Measurements from ENCODE around the gene HIVEP2.

Gene HIVEP2

GRCh38 chr6:142945049-142945445 lies at the start of gene HIVEP2:
Gene HIVEP2, minus strand, starts transcription at chr6:142945176. Its CDS starts 170,438 bp downstream, at chr6:142774738.
- Histone ChIP-seq H3K9ac (peak within 1 kb of the TSS; percentile 88), H2AFZ (peak within 1 kb of the TSS; percentile 95), H3K4me2 (ENCODE audit: low read length) (peak within 1 kb of the TSS; percentile 97), H3K9me3 (ENCODE audit: control insufficient read depth, low read length) (no peaks in the 10 kb centered on the region), H3K27ac (peak within 1 kb of the TSS; percentile 96), H3K36me3 (ENCODE audit: control insufficient read depth, insufficient read depth, low read length) (no peaks in the 10 kb centered on the region), H3K79me2 (peaks cover 28% of the 10 kb centered on the region), H3K4me3 (ENCODE audit: low read depth, low read length) (peak within 1 kb of the TSS; percentile 84), H3K4me1 (peaks cover 6% of the 10 kb centered on the region), H3K27me3 (ENCODE audit: control insufficient read depth, insufficient read depth, low read length) (no peaks in the 10 kb centered on the region)
- no peak for TF ChIP-seq CTCF (IDR thresholded peaks at IDR 0.05)

- H3K27ac ChIP-seq: no peak overlapping the region
- no peak for TF ChIP-seq CTCF (IDR thresholded peaks at IDR 0.05)
Measured at GRCh38 chr6:142993977-142994376, 49.0 kb upstream of the HIVEP2 start.

GRCh38 chr6:142987490-142987889 lies 42.5 kb upstream of the HIVEP2 start:
- H3K4me3 ChIP-seq (ENCODE audit: low read depth, low read length): no peak overlapping the region
- H3K79me2 ChIP-seq: no peaks in the 10 kb centered on the region
- H3K4me2 ChIP-seq (ENCODE audit: low read length): no peak overlapping the region
- no peaks in the 10 kb centered on the region for H3K27me3 ChIP-seq (ENCODE audit: control insufficient read depth, insufficient read depth, low read length)
- no peak overlapping the region for H3K9ac ChIP-seq
- TF ChIP-seq CTCF (IDR thresholded peaks at IDR 0.05): no peak
- no peaks in the 10 kb centered on the region for H3K4me1 ChIP-seq
- no peaks in the 10 kb centered on the region for H3K9me3 ChIP-seq (ENCODE audit: control insufficient read depth, low read length)
- H2AFZ ChIP-seq: no peak overlapping the region
- H3K36me3 ChIP-seq (ENCODE audit: control insufficient read depth, insufficient read depth, low read length): no peaks in the 10 kb centered on the region
- no peak overlapping the region for H3K27ac ChIP-seq

More at GRCh38 chr6:142993977-142994376, 49.0 kb upstream of the HIVEP2 start:
- H3K36me3 ChIP-seq (ENCODE audit: control insufficient read depth, insufficient read depth, low read length): no peaks in the 10 kb centered on the region
- no peak overlapping the region for H3K4me3 ChIP-seq (ENCODE audit: low read depth, low read length)
- H3K9me3 ChIP-seq (ENCODE audit: control insufficient read depth, low read length): no peaks in the 10 kb centered on the region
- no peaks in the 10 kb centered on the region for H3K27me3 ChIP-seq (ENCODE audit: control insufficient read depth, insufficient read depth, low read length)
- H3K4me2 ChIP-seq (ENCODE audit: low read length): no peak overlapping the region
- H3K9ac ChIP-seq: no peak overlapping the region
- no peak overlapping the region for H2AFZ ChIP-seq
- H3K4me1 ChIP-seq: no peaks in the 10 kb centered on the region
- H3K79me2 ChIP-seq: no peaks in the 10 kb centered on the region

- no peak overlapping the region for H3K9ac ChIP-seq
- no peaks in the 10 kb centered on the region for H3K9me3 ChIP-seq (ENCODE audit: control insufficient read depth, low read length)
- H3K4me1 ChIP-seq: no peaks in the 10 kb centered on the region
- no peak overlapping the region for H2AFZ ChIP-seq
- H3K27me3 ChIP-seq (ENCODE audit: control insufficient read depth, insufficient read depth, low read length): no peaks in the 10 kb centered on the region
- H3K79me2 ChIP-seq: no peaks in the 10 kb centered on the region
- H3K27ac ChIP-seq: no peak overlapping the region
- TF ChIP-seq CTCF (IDR thresholded peaks at IDR 0.05): no peak
- H3K4me2 ChIP-seq (ENCODE audit: low read length): no peak overlapping the region
- no peaks in the 10 kb centered on the region for H3K36me3 ChIP-seq (ENCODE audit: control insufficient read depth, insufficient read depth, low read length)
- no peak overlapping the region for H3K4me3 ChIP-seq (ENCODE audit: low read depth, low read length)
Measured at GRCh38 chr6:142985281-142985680, 40.3 kb upstream of the HIVEP2 start.

GRCh38 chr6:142984386-142984785 lies 39.4 kb upstream of the HIVEP2 start:
- H3K4me1 ChIP-seq: no peaks in the 10 kb centered on the region
- H3K36me3 ChIP-seq (ENCODE audit: control insufficient read depth, insufficient read depth, low read length): no peaks in the 10 kb centered on the region
- no peak for TF ChIP-seq CTCF (IDR thresholded peaks at IDR 0.05)
- H3K27ac ChIP-seq: no peak overlapping the region
- H3K79me2 ChIP-seq: no peaks in the 10 kb centered on the region
- no peaks in the 10 kb centered on the region for H3K27me3 ChIP-seq (ENCODE audit: control insufficient read depth, insufficient read depth, low read length)
- no peak overlapping the region for H3K4me2 ChIP-seq (ENCODE audit: low read length)
- no peak overlapping the region for H3K4me3 ChIP-seq (ENCODE audit: low read depth, low read length)
- H2AFZ ChIP-seq: no peak overlapping the region
- H3K9me3 ChIP-seq (ENCODE audit: control insufficient read depth, low read length): no peaks in the 10 kb centered on the region
- H3K9ac ChIP-seq: no peak overlapping the region

All from parathyroid adenoma (tissue), 2 donors.